ENCODE data around the gene DPYD. TPM values are rescaled to one million over a fixed set of nuclear protein-coding genes. Genes with fewer than 3 reads are reported as not detected.

Gene DPYD
- total and polyA plus RNA-seq, 8 donors = 2.7 to 24.5 (median 9.4) TPM

DNA sequence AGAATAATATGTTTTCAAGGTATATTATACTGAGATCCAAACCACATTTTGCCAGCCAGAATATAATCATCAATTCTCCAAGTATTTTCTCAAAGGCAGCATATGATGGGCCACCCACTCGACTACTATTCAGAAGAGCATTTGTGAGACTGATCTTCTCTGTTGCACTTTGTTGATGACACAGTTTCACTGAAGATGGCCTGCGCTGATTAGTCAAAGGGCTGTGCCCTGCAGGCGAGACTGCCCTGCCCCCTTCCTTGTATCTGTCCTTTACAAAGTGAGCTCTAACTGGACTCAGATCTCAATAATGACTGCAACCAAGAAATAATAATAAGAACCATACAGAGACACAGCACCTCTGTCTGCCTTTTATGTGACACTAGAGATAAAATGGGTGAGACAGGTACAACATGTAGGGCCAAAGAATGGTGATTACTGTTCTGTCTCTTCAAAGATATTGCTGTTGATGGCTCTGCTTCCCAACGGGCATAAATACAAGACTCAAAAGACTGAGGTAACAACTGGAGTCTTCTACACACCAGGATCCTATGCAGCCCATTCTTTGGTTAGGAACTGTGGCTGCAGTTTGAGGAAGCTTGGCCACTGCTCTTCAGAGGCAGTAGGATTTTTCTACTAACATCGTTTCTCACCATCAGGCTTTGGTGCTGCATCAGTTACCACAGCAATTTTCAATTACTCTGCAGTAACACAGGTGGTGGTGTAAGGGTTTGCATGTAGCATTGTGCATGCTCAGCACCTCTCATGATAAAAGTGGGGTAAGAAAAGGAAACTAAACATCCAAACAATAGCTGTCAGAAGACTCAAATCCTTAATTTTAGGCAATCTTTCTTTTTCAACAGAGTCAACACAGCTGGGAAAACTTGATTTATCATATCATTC is 718.1 kb downstream of the DPYD start:
- WGBS, 2 donors = 77 to 78% methylated on average over 5 of the region's 5 CpGs
- Histone ChIP-seq H3K36me3 (no peaks in the 10 kb centered on the region), H3K9me3 (no peaks in the 10 kb centered on the region), H3K4me3 (no peak overlapping the region), H3K27me3 (no peaks in the 10 kb centered on the region), H3K4me1 (no peaks in the 10 kb centered on the region), H3K27ac (no peak overlapping the region)
- DNase-seq = no peak
- intact Hi-C loops (cut with DNase I) = no loop called here
- no peak for FAIRE-seq
- no peak for ATAC-seq
- TF ChIP-seq, protein P1, sequence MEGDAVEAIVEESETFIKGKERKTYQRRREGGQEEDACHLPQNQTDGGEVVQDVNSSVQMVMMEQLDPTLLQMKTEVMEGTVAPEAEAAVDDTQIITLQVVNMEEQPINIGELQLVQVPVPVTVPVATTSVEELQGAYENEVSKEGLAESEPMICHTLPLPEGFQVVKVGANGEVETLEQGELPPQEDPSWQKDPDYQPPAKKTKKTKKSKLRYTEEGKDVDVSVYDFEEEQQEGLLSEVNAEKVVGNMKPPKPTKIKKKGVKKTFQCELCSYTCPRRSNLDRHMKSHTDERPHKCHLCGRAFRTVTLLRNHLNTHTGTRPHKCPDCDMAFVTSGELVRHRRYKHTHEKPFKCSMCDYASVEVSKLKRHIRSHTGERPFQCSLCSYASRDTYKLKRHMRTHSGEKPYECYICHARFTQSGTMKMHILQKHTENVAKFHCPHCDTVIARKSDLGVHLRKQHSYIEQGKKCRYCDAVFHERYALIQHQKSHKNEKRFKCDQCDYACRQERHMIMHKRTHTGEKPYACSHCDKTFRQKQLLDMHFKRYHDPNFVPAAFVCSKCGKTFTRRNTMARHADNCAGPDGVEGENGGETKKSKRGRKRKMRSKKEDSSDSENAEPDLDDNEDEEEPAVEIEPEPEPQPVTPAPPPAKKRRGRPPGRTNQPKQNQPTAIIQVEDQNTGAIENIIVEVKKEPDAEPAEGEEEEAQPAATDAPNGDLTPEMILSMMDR (IDR thresholded peaks at IDR 0.05) = no peak

DNA sequence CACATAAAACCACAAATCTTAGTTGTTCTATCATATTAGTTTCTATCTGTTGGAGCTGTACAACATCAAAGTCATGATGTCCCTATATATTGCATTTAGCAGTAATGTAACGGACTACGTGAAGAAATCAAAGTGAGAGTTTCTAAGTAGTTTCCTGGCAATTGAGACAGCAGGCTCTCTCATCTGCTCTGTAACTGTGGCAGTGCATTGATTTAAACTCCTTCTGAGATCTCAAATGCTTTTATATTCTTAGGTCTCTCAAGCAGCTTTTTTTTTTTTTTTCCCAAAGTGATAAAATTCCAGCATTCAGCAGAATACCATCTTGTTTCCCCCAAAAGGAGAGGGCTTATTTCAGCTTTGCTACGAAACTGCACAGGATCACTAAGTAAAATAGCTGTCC is 719.2 kb downstream of the DPYD start:
- TF ChIP-seq, protein P1 (IDR thresholded peaks at IDR 0.05) = no peak
- ATAC-seq (no peak), DNase-seq (no peak), FAIRE-seq (no peak)
- H3K4me1 ChIP-seq = no peaks in the 10 kb centered on the region
- H3K27ac ChIP-seq = no peak overlapping the region
- H3K4me3 ChIP-seq = no peak overlapping the region
- no peaks in the 10 kb centered on the region for H3K27me3 ChIP-seq
- H3K9me3 ChIP-seq = no peaks in the 10 kb centered on the region
- no peaks in the 10 kb centered on the region for H3K36me3 ChIP-seq
- WGBS, 2 donors = 94 to 97% methylated on average over 3 of the region's 3 CpGs
- intact Hi-C loops (cut with DNase I) = no loop called here

GRCh38 chr1:97200595-97200994 is 720.2 kb downstream of the DPYD start:
- TF ChIP-seq, protein P1 (IDR thresholded peaks at IDR 0.05) = no peak
- no peak overlapping the region for H3K27ac ChIP-seq
- H3K27me3 ChIP-seq = no peaks in the 10 kb centered on the region
- no peaks in the 10 kb centered on the region for H3K36me3 ChIP-seq
- FAIRE-seq (no peak), DNase-seq (no peak), ATAC-seq (no peak)
- no peaks in the 10 kb centered on the region for H3K9me3 ChIP-seq
- no peak overlapping the region for H3K4me3 ChIP-seq
- 76 to 87% methylated on average over 2 of the region's 2 CpGs for WGBS, 2 donors
- no peaks in the 10 kb centered on the region for H3K4me1 ChIP-seq
- intact Hi-C loops (cut with DNase I) = no loop called here

GRCh38 chr1:97196825-97197516 is 723.9 kb downstream of the DPYD start:
- TF ChIP-seq, protein P1 (IDR thresholded peaks at IDR 0.05) = no peak
- no peak for FAIRE-seq
- intact Hi-C loops (cut with DNase I) = no loop called here
- Histone ChIP-seq H3K4me3 (no peak overlapping the region), H3K9me3 (no peaks in the 10 kb centered on the region), H3K4me1 (no peaks in the 10 kb centered on the region), H3K27ac (no peak overlapping the region), H3K36me3 (no peaks in the 10 kb centered on the region), H3K27me3 (no peaks in the 10 kb centered on the region)
- no peak for DNase-seq
- ATAC-seq = no peak
- WGBS, 2 donors = 71 to 85% methylated on average over 1 of the region's 1 CpG

Data from pancreas (tissue), 10 donors.